Colonic mucosa (tissue), 4 donors: ENCODE measurements around the gene ASTN2. TPM values are rescaled to one million over a fixed set of nuclear protein-coding genes. Genes with fewer than 3 reads are reported as not detected.

Source experiments
- DNase-seq: peaks from one replicate; pipeline ENCODE4 v3.0.0-alpha.2; 2020
- H3K27ac ChIP-seq: fragments of 200-600 bp; one replicate; pipeline ENCODE4 v1.8.0; 2021
- H3K27me3 ChIP-seq: fragments of 200-600 bp; one replicate; pipeline ENCODE4 v1.8.0; 2021
- H3K36me3 ChIP-seq: fragments of 200-600 bp; one replicate; pipeline ENCODE4 v1.8.0; 2021
- H3K4me1 ChIP-seq: fragments of 200-600 bp; one replicate; pipeline ENCODE4 v1.8.0; 2021; ENCODE audit warnings: mild to moderate bottlenecking
- H3K4me3 ChIP-seq: fragments of 200-600 bp; one replicate; pipeline ENCODE4 v1.8.0; 2021
- H3K9ac ChIP-seq, 2 donors: one replicate each; pipeline ENCODE4 v1.7.0; 2013; ENCODE audit warnings: control low read depth in 2 of 2, low read depth in 2 of 2, low read length in 2 of 2
- H3K9me3 ChIP-seq: fragments of 200-600 bp; one replicate; pipeline ENCODE4 v1.8.0; 2021
- intact Hi-C: fragments of 100-400 bp; cut with DNase I; formaldehyde crosslinking; loops from one replicate; pipeline ENCODE4 v1.14.1; 2022
- total RNA-seq, 2 donors: library from RNA; stranded (reverse); fragmentation: NEBNext Ultra II Directional in 1 of 2; extraction: Animal tissue kit (Norgen Biotek cat#: 25700) in 1 of 2; gene quantifications; one replicate each; pipeline ENCODE4 v1.2.1, GENCODE V29; 2021
- TF ChIP-seq, protein P1 (sequence below): fragments of 200-600 bp; IDR thresholded peaks from one replicate; pipeline ENCODE4 v1.8.0; 2022; ENCODE audit warnings: antibody characterized with exemption, mild to moderate bottlenecking
- donor health status: healthy.
- donor health status: DM: no; HTN: no; CAD: no.
- donor health status: DM: no; HTN: no; CAD: no.

Gene ASTN2
- total RNA-seq, 2 donors from 2014 or later: 2.5 to 6.1 TPM

DNA sequence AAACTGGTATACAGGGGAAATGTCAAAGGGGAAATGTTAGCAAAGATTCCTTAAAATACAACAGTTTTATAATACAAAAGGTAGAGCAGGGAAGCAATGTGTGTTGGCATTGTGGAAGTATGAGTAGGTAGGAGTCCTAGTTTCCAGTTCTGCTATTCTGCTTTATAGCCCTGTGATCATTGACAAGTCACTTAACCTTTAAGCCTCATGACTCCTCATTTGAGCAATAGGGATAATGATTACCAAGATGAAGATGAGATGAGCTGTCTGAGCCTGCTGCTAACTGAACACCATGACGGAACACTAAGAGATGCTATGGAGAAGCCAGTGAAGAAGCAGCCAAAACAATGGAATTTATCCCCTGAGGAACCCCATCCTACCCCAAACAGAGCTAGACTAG, 1009.5 kb downstream of the ASTN2 start:
- Histone ChIP-seq H3K9ac (no peak overlapping the region), H3K27ac (no peak overlapping the region), H3K36me3 (no peaks in the 10 kb centered on the region), H3K4me3 (no peak overlapping the region), H3K27me3 (no peaks in the 10 kb centered on the region), H3K9me3 (no peaks in the 10 kb centered on the region), H3K4me1 (no peaks in the 10 kb centered on the region)
- no peak for DNase-seq
- TF ChIP-seq, protein P1, sequence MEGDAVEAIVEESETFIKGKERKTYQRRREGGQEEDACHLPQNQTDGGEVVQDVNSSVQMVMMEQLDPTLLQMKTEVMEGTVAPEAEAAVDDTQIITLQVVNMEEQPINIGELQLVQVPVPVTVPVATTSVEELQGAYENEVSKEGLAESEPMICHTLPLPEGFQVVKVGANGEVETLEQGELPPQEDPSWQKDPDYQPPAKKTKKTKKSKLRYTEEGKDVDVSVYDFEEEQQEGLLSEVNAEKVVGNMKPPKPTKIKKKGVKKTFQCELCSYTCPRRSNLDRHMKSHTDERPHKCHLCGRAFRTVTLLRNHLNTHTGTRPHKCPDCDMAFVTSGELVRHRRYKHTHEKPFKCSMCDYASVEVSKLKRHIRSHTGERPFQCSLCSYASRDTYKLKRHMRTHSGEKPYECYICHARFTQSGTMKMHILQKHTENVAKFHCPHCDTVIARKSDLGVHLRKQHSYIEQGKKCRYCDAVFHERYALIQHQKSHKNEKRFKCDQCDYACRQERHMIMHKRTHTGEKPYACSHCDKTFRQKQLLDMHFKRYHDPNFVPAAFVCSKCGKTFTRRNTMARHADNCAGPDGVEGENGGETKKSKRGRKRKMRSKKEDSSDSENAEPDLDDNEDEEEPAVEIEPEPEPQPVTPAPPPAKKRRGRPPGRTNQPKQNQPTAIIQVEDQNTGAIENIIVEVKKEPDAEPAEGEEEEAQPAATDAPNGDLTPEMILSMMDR: no peak
- intact Hi-C loops: no loop called here

DNA sequence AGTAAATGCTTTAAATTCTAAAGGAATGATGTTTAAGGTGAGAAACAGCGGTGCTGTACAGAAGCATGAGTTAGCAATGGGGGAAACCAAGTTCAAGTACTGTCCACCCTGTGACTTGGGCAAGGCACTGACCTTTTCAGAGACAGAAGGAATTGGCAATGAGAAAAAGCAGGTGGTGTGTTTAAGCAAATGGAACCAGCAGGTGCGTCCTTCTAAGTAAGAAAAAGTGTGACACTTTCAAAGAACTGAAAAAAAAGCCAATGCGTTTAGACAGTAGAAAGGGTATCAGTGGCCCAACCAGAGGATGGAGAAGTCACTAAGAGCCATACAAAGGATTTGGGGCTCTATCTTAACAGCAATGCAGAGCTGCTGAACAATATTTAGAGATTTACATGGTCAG, 1010.6 kb downstream of the ASTN2 start:
- intact Hi-C loops: no loop called here
- no peak overlapping the region for H3K4me3 ChIP-seq
- no peaks in the 10 kb centered on the region for H3K27me3 ChIP-seq
- TF ChIP-seq, protein P1: no peak
- H3K9ac ChIP-seq: no peak overlapping the region
- H3K9me3 ChIP-seq: no peaks in the 10 kb centered on the region
- no peaks in the 10 kb centered on the region for H3K36me3 ChIP-seq
- no peak for DNase-seq
- no peak overlapping the region for H3K27ac ChIP-seq
- no peaks in the 10 kb centered on the region for H3K4me1 ChIP-seq

DNA sequence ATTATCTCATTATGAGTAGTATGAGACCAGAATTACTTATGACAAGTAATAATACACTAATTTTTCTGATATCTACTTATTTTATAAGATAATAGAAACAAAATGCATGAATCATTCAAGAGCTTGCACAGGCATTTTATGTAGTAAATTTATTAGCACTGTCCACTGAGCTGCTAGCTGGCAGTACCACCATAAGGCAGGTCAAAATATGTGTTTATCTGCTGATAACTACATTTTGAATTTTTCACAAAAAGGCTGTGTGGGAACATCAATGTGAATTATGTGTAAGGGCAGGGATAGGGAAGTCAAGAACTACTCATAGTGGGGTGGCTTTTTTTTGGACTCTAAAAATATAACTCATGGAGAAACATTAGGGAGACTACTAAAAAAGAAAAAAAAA, 1011.7 kb downstream of the ASTN2 start:
- no peak overlapping the region for H3K9ac ChIP-seq
- H3K9me3 ChIP-seq: no peaks in the 10 kb centered on the region
- no peak overlapping the region for H3K27ac ChIP-seq
- intact Hi-C loops: no loop called here
- no peaks in the 10 kb centered on the region for H3K36me3 ChIP-seq
- no peak overlapping the region for H3K4me3 ChIP-seq
- TF ChIP-seq, protein P1: no peak
- no peaks in the 10 kb centered on the region for H3K27me3 ChIP-seq
- no peak for DNase-seq
- no peaks in the 10 kb centered on the region for H3K4me1 ChIP-seq

DNA sequence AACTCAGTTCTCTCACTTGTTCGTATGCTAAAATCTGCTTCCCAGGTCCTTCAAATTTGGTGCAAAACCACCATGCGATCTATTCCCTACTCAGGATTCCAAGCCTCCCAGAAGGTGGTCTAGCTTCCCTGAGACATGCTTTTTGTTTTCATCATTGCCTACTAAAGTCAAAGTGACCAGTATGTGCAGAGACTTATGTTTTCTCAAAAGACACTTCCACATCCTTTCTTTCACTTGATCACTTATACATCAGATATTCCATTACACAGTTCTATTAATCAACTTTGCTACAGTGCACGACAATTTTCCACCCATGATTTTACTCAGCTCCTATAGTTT, 1019.2 kb downstream of the ASTN2 start:
- TF ChIP-seq, protein P1: no peak
- no peaks in the 10 kb centered on the region for H3K27me3 ChIP-seq
- no peaks in the 10 kb centered on the region for H3K9me3 ChIP-seq
- no peaks in the 10 kb centered on the region for H3K4me1 ChIP-seq
- intact Hi-C loops: no loop called here
- no peak overlapping the region for H3K27ac ChIP-seq
- no peak for DNase-seq
- H3K36me3 ChIP-seq: no peaks in the 10 kb centered on the region
- H3K4me3 ChIP-seq: no peak overlapping the region
- H3K9ac ChIP-seq: no peak overlapping the region

DNA sequence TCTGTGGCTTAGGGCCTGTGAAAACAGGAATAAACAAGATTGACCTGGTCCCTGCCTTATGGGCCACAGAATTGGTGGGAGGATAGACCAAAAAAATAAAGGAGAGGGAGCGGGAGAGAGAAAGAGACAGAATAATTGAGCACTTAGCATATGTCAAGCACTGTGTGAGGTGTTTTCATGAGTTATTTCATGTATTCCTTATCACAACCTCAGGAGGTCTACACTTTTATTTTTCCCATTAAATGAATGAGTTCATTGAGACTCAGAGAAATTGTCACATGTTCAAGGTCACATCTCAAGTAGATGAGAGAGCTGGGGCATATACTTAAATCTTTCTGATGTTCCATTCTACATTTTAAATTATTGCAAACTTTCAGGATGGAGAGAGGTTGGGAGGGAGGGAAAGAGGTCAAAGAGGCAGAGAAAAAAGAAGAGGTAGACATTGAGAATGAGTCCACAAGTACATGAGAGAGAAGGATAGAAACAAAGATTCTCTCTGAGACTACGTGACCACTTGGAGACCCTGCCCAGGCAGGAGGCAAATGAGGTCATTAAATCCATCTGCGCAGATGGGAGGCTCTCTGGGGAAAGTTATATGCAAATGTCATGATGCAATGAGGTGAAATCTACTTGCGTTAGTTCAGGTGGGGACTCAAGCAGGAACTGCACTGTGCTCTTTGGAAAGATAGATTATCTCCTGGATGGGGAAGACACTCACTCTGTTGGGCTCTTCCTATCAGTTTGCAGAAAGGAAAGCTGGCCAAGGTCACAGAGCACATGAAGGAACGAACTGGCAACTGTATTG, 1019.8 kb downstream of the ASTN2 start:
- Histone ChIP-seq H3K27me3 (no peaks in the 10 kb centered on the region), H3K4me3 (no peak overlapping the region), H3K27ac (no peak overlapping the region), H3K9me3 (no peaks in the 10 kb centered on the region), H3K9ac (no peak overlapping the region), H3K4me1 (no peaks in the 10 kb centered on the region), H3K36me3 (no peaks in the 10 kb centered on the region)
- TF ChIP-seq, protein P1: no peak
- intact Hi-C loops: no loop called here
- DNase-seq: no peak
